Endothelial cell of umbilical vein (primary cell): ENCODE measurements around the gene NCOR1.

ENCODE experiments used
- EZH2 ChIP-seq: IDR thresholded peaks from 2 replicates; pipeline ENCODE4 v1.6.1; 2012; ENCODE audit warnings: borderline replicate concordance, low read depth, mild to moderate bottlenecking, moderate library complexity, low read length, inconsistent platforms; ENCODE audit not compliant: severe bottlenecking
- TF ChIP-seq, protein P1 (sequence below), 2 donors: IDR thresholded peaks; 1 replicate in 1 of 2; 2 replicates in 1 of 2; pipeline ENCODE4 v1.5.1; 2011; ENCODE audit warnings: low read length in 2 of 2, mild to moderate bottlenecking in 2 of 2, moderate library complexity in 2 of 2, control low read depth in 1 of 2, inconsistent platforms in 1 of 2, low read depth in 1 of 2; ENCODE audit not compliant: insufficient read depth in 1 of 2; ENCODE audit errors: extremely low read depth in 1 of 2

DNA sequence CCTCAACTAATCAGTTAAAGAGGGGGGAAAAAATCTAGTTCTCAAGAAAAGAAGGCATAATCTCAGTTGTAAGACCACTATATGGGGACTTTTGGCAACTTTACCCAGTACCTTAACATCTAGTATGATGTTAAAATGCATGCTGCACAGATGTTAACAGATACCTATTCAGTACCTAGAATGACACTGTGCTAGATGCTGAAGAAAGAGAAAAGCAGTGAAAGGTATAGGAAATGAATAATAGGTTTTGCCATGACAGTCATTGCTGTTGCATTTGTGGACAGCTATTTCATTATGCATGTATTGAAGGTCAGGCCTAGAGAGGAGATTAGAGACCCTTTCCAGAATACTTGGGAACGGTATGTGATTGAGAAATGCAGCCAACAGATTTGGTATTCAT is 36.2 kb upstream of the NCOR1 start:
- no peak for TF ChIP-seq EZH2
- TF ChIP-seq, protein P1, sequence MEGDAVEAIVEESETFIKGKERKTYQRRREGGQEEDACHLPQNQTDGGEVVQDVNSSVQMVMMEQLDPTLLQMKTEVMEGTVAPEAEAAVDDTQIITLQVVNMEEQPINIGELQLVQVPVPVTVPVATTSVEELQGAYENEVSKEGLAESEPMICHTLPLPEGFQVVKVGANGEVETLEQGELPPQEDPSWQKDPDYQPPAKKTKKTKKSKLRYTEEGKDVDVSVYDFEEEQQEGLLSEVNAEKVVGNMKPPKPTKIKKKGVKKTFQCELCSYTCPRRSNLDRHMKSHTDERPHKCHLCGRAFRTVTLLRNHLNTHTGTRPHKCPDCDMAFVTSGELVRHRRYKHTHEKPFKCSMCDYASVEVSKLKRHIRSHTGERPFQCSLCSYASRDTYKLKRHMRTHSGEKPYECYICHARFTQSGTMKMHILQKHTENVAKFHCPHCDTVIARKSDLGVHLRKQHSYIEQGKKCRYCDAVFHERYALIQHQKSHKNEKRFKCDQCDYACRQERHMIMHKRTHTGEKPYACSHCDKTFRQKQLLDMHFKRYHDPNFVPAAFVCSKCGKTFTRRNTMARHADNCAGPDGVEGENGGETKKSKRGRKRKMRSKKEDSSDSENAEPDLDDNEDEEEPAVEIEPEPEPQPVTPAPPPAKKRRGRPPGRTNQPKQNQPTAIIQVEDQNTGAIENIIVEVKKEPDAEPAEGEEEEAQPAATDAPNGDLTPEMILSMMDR (IDR thresholded peaks at IDR 0.05; ENCODE audit: extremely low read depth in 1 of 2, insufficient read depth in 1 of 2, low read depth in 1 of 2, low read length in 2 of 2), result no peak
